G401.6 (cell line): ENCODE measurements around the gene TVP23C.

Experiments used
- FAIRE-seq: peaks from 2 replicates; lab custom pipeline; 2012; peaks lifted over from hg19 to GRCh38; lab: Jason Lieb, UNC

Gene TVP23C

DNA sequence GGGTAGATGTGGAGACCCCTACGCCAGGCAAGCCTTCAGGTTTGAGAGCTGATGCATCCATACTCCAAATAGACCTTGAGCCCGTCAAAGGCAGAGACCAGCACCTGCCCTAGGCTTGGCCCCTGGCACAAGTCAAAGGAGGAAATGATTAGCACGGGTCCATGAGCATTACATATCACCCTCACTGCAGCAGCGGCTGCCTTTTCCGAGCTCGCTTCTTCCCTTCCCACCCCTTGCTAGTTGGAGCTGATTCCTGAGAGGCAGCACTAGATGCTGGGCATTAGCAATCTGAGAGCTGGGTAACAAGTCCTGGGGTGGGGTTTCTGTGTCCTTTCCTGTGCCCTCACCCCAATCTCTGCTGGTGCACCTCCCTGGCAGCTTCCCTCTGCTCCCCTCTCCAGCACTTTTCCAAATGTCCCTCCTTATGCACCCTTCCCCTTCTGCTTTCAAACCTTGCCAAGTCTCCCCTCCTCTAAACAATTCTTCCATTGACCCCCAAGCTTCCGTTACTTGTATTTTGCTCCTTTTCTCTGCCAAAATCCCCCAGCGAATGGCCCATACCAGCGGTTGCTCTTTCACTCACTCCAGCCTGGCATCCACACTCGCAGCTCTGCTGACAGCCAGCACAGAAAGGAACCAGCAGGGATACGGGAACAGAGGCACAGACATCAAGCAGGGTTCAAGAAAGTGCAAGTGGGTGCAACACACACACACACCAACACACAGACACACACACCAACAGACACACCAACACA is 98.9 kb downstream of the TVP23C start:
- no peak for FAIRE-seq

DNA sequence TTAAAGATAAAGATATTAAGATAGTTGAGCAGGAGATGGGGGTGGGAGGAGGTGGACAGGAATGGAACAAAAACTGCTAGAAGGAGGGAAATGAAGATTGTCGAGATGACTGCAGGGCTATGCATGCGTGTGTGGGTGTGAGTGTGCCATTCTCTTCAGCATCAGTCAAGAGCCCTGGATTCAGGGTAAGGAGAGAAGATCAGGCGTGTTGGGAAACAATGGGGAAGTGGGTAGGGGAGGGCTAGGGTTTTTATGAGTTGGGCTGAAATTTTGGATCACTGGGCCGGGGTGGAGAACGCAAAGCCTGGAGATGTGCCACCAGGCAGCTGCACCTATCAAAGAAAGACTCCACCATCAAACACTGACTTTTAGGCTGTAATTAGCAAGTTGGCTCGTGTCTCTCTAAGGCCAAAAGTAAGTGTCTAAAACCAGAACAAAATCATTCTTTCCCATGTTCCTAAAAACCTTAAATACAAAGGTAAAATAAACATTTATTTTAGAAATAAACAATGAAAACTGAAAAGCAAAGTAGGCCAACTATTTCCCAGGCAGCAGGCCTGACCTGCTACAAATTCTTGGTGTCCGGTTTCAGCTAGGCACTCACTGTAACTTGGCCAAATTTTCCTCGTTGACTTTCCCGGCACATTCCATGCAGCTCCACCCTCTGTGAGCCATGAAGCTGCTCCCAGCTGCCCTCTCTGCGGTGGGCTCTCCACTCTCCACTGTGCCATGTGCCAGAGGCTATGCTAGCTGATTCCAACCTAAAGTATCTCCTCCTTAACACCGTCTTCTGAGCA is 100.1 kb downstream of the TVP23C start:
- no peak for FAIRE-seq

DNA sequence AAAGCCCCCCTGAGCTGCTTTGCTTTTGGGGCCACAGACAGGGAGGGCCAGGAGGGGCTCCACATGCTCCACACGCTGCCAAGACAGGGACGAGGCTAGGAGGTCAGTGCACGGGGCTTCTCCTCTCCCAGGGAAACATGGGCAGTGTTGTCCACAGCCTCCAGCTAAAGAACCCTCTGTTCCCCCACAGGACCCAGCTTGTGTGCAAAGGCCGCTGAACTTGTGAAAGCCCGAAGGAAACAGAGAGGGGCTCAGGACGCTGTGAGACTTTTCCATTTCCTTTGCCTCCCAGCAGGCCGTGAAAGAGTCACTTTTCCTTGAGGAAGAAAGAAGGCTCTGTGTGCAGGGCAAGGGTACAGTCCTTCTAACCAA is 105.6 kb downstream of the TVP23C start:
- no peak for FAIRE-seq

DNA sequence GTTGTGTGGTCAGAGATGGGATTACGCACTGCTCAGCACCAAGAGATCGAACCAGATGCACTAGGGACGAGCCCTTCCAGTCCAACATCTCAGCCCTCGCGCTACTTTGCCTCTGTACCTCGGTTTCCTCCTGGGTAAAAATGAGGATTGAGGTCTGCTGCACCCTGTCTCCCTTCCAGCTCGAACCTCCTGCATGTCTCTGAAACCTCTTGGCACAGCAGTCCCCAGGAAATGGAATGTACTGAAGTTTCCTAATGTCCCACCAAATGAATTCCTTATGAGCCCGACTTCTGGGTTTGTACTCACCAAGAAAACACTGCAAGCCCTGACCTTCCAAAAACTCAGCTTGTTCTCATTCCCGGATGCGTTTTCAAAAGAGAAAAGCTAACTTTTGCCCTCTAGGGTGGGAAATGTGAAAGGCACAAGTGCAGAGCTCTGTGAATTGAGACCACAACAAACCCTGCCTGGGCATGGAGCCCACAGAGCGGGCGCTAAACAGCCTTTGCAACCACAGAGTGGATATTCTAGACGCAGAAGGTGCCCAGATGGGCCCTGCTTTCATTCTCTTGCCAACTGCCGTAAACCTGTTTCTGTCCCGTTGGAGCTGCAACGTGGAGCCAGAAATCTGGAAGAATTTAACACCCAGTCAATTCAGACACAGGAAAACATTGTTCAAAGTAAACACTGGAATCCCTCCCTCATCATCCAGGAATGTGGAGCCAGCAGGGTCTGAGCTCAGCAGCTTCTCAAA is 106.1 kb downstream of the TVP23C start:
- no peak for FAIRE-seq

DNA sequence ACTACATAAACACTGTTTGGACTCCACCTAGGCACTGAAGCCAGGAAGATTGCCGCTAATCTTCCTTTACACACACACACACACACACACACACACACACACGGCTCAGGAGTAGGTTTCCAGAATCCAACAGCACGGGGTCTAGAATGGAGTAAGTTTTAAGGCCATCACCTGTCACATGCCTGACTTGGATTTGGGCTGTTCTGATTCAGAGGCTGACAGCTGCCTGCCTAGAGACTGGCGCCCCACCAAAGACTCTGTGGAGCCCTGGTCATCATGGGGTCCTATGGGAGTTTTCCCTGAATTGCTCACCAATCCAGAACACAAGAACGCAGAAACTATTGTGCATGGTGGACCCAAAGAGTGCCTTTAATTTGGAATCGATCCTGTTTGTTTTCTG is 106.8 kb downstream of the TVP23C start:
- no peak for FAIRE-seq

- no peak for FAIRE-seq
Observed at GRCh38 chr17:15454346-15454745, 108.9 kb downstream of the TVP23C start.

DNA sequence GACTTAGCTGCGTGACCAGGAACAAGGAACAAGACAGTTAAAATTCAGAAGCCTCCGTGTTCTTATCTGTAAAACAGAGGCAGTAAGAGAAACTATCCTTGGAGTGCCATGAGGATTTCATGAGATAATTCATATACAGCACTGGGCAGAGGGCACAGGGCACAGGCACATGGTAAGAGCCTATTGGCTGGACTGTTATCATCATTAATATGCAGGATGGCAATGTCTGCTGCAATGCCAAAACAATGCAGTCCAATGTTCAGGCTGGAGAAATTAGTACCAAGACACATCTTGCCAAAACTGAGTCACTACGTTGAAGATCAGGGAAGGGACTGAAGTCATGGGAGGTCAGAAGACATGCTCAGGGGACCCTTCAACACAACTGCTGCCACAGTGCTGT is 109.5 kb downstream of the TVP23C start:
- no peak for FAIRE-seq

DNA sequence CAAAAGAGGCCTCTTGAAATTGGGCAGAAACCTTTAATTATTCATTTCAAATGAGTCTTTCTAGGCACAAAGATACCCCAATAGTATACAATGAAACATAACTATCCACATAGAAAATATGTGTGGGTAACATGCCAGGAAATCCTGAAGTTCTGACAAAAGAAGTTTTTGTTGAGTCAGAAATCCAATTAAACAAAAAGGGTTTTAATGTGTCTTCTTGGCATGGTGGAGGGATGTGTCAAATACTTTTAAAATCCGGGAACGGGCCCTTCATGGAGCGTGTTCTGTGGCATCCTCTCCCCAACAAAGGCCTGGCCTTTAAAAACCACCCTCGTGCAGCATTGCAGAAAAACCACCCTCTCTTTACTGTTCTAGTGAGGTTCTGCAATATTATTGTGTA is 110.0 kb downstream of the TVP23C start:
- FAIRE-seq = no peak

- no peak for FAIRE-seq
Observed at GRCh38 chr17:15452746-15453145, 110.5 kb downstream of the TVP23C start.
